Erythroblast (primary cell): ENCODE measurements around the gene CRIP1.

Experiments
- DNase-seq, 2 experiments: peaks; one replicate each; lab custom pipeline; 2025; lab: John Stamatoyannopoulos, UW
- GATA1 ChIP-seq: IDR thresholded peaks from 2 replicates; pipeline ENCODE4 v1.6.1; 2011; ENCODE audit warnings: low read depth, mild to moderate bottlenecking, control low read depth, low read length, moderate library complexity
- POLR2A ChIP-seq: IDR thresholded peaks from 2 replicates; pipeline ENCODE4 v1.6.1; 2011; ENCODE audit warnings: mild to moderate bottlenecking, low read length

Gene CRIP1, protein sequence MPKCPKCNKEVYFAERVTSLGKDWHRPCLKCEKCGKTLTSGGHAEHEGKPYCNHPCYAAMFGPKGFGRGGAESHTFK

DNA sequence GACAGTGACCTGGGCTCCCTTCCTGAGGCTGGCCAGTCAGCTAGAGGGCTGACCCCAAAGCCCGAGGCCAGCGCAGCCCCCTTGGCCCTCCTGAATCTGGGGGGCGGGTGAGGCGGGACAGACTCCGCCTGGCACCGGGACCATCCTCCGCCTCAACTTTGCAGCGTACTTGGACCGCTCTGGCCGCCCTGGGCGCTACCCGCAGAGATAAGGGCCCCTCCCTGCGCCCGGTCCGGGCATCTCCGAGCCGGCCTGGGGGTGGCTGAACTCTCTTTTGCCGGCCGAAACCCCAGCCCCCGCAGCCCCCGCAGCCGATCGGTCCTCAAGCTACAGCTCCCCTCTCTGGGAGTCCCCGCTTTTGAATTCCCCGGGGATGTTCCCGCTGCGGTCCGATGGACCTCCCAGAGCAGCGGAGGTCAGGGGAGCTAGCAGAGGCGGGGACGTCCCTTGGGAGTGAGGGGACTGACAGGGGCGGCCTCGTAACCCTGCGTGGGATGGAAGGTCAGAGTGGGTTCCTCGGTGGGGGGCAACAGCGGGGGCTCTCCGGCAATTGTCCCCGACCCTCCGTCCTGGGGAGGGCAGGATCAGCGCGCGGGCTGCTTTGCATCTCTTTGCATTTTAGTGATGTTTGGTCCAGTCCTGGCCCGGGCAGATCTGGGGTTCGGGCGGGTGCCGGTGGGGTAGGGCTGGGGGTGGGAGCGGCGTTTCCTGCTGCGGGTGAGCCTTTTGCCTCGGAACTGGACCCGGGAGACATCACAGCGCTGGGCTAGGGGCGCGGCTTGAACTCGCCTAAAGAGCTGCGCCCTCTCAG is at the start of gene CRIP1:
TSS of gene CRIP1 (plus strand) at position 724 of the 811 bp plus-strand sequence. CDS start 374 bp downstream, outside the sequence.
- TF ChIP-seq POLR2A (no peak), GATA1 (no peak)
- DNase-seq = peak in 1 of 2 experiments; percentile 59

DNA sequence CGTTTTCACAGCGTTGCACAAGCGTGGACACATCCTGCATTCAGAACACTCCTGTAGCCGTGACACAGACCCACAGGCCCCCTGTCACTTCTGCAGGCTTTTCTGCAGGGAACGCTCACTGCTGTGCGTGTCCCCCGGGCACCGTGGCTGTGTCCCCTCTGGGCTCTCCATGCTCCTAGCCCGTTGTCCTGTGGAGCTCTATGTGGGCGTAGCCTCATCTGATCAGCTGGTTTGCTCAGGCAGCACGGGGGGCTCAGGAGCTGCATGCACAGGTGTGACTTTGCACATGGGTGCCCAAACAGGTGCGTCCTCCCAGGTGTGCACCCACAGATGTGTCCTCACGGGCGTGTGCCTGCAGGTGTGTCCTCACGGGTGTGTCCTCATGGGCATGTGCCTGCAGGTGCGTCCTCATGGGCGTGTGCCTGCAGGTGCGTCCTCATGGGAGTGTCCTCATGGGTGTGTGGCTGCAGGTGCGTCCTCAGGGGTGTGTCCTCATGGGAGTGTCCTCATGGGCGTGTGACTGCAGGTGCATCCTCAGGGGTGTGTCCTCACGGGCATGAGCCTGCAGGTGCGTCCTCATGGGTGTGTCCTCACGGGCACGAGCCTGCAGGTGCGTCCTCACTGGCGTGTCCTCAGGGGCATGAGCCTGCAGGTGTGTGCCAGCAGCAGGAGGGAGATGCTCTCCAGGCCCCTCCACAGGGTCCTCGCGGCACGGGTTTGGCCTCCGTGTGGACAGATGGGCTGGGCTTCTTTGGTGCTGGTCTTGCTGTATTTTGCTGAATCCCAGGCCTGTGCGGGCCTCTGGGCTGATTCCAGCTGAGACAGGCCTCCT is 49.6 kb upstream of the CRIP1 start:
- no peak for TF ChIP-seq POLR2A
- TF ChIP-seq GATA1 = no peak
- DNase-seq = no peak

DNA sequence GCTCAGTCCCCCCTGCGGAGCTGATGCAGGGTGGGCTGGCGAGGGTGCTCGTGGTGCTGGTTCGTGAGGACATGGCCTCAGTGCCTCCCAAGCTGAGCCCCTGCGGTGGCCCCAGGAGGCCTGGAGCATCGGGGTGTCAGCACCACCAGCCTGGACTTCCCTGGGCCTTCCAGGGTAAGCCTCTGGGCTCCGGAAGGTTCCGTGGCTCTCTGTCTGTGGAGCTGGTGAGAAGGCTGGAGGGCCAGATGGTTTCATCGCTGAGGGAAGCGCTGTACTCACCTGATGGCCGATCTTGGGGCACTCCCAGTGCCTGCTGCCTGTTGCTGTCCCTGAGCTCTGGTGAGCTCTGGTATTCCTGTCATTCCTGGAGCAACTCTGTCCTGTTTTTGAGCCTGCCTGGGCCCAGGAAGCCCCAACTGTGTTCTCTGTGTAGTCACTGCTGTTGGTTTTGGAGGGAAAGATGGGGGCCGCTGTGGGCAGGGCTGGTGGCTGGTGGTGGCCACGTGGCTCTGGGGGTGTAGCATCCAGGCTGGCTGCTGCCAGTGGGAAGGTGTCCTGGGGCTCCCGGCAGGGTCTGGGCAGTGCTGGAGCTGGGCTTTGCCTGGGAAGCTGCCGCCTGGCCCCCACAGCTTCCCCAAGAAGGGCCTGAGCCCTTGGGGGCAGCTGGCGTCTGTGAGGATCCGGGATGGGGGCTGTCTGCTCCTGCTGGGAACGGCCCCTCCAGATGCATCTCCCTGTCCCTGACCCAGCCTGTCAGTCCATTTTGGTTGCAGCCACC is 48.8 kb upstream of the CRIP1 start:
- TF ChIP-seq GATA1 (no peak), POLR2A (no peak)
- DNase-seq = no peak

DNA sequence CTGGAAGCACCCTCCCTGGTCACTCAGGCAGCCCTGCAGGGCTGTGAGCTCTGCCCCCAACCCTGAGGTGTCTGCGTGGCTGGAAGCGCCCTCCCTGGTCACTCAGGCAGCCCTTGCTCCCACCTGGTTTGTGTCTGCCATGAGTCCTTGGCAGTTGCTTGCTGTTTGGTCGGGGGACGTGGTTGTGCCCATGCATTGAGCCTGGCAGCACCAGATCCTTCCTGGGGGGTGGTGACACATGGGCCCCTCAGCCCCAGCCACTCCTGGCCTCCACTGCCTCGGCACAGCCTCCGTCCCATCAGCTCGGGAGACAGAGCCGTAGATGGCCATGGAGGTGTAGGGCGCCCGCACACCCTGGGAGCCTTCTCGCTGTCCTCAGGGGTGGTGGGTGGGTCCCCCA is 47.5 kb upstream of the CRIP1 start:
- TF ChIP-seq POLR2A (no peak), GATA1 (no peak)
- DNase-seq = no peak

DNA sequence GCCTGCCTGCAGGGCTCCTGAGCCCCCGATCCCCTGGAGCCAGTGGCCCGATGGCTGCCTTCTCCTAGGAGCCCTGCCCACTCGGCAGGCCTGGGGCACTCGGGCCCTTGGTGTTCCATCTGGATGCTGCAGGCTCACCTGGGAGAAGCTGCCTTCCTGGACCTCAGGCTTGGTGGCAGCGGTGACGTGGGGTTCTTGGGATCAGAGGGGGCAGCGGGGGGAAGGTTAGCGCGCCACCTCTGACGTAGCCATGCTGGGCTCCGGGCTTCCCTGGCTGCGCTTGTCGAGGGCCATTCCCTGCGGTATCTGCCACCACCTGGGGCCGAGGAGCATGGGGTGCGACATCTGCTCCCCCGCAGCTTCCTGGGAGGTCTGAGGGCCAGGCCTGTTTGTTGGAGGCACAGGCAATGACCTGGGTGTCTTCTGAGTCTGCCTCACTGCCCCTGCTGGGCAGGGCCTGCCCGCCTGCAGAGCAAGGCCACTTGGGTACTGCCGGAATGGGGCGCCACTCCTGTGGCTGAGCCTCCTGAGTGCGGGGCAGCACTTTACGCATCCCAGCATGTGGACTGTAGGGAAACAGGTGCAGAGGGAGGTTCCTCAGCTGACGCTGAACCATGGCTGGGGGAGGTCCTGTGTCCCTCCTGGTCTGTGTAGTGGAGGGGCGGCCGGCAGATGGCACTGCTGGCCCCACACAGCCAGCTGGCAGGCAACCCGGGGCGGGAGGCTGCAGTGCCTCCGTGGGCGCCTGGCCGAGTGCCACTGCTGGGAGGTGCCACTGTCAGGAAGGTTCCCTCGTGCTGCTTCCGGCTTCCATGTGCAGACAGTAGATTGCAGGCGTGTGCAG is 46.8 kb upstream of the CRIP1 start:
- TF ChIP-seq POLR2A (no peak), GATA1 (no peak)
- no peak for DNase-seq

DNA sequence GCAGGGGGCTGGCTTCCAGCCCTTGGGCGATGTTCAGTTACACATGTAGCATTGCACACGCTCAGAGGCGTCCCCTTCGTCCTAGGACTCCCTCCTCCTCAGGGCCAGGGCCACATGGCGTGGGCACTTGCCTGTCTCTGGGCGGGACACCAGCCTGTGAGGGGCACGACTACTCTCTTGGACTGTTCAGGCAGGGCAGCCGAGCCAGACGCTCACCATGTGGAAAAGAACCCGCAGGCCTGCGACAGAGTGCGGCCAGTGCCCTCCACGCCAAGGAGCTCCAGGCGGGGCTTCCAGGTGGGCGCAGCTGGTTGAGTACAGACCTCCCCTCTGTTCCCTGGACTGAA is 46.2 kb upstream of the CRIP1 start:
- no peak for TF ChIP-seq GATA1
- no peak for TF ChIP-seq POLR2A
- no peak for DNase-seq

DNA sequence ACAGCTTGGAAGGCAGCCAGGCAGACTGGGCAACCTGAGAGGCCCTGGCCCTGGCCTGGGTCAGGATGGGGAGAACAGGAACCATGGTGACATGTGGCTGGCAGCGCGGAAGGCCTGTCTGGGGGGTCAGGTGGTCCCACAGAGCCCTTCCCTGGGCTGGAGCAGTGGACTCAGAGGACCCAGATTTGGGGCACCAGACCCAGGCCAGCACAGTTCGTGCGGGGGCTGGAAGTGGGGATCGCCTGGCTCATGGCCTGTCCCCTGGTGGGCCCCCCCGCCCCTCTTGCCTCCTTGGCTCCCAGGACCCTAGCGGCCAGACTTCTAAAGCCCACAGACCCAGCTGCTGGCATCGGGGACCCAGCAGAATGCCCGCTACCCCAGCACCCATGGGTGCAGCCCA is 45.7 kb upstream of the CRIP1 start:
- no peak for TF ChIP-seq POLR2A
- no peak for TF ChIP-seq GATA1
- DNase-seq = no peak

DNA sequence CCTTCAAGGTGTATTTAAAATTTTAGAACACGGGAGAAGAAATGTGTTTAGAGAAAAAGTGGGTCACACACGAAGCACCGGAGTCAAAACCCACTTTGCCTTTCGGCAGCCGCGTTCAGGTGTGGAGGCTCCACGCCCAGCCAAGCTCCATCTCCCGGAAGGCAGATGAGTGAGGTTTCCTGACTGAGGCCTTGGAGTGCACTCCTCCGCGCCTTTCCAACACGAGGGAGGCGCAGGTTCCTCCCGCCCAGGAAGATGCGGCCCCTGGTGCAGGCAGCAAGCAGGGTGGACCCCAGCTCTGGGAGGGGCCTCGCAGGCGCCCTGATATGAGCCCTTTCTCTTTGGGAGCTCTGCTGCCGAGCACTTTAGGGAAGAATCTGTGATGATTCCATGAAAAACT is 44.6 kb upstream of the CRIP1 start:
- no peak for DNase-seq
- TF ChIP-seq POLR2A (no peak), GATA1 (no peak)

DNA sequence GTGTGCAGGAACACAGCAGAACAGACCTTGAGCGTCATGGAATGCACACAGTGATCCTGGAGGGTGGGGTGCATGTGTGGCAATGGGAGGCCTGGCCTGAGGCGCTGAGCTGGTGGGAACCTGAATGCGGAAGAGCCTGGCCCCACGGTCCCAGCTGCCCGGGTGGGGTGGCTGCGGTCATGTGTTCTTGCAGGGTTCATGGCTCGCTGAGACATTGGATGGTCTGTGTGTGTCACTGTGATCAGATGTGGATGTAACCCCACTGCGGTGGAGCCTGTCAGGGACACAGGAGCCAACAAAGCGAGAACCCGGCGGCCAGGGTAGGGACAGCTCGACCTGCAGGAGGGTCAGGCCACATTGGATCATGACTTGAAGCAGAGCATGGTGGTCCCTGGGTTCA is 43.9 kb upstream of the CRIP1 start:
- TF ChIP-seq GATA1 = no peak
- no peak for TF ChIP-seq POLR2A
- DNase-seq = no peak

DNA sequence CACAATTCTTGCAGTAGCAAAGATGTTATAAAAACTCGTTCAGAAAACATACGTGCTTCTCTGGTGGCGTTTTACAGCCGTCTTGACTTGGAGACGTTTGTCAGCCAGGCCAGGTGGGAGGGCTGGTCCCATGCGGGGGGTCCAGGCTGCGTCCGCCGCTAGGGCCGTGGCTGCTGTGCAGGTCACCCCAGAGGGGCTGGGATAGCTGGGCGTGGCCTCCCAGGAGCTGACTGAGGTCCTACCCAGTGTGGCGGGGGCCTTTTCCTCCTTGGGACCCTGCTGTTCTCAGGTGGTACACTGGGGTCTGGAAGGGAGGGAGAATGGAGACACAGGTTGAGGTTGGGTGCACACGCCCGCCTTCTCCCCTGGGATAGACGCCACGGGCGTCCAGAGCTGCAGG is 41.8 kb upstream of the CRIP1 start:
- no peak for DNase-seq
- TF ChIP-seq POLR2A (no peak), GATA1 (no peak)

DNA sequence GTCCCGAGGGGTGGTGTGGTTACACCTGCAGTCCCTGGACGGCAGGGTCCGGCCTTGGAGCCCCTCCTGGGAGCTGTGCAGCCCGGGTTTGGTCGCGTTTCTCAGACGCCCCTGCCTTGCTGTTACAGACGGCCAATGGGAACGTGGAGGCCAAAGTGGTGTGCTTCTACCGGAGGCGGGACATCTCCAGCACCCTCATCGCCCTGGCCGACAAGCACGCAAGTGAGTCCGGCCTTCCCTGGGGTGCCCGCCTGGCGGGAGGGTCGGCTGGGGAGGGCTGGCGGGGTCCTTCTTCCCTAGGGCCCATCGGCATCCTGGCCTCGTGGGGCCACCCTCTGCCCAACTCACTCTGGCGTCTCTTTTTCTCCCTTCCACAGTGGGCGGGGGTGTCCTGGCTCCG is 41.4 kb upstream of the CRIP1 start:
- TF ChIP-seq POLR2A = no peak
- no peak for TF ChIP-seq GATA1
- DNase-seq = no peak

DNA sequence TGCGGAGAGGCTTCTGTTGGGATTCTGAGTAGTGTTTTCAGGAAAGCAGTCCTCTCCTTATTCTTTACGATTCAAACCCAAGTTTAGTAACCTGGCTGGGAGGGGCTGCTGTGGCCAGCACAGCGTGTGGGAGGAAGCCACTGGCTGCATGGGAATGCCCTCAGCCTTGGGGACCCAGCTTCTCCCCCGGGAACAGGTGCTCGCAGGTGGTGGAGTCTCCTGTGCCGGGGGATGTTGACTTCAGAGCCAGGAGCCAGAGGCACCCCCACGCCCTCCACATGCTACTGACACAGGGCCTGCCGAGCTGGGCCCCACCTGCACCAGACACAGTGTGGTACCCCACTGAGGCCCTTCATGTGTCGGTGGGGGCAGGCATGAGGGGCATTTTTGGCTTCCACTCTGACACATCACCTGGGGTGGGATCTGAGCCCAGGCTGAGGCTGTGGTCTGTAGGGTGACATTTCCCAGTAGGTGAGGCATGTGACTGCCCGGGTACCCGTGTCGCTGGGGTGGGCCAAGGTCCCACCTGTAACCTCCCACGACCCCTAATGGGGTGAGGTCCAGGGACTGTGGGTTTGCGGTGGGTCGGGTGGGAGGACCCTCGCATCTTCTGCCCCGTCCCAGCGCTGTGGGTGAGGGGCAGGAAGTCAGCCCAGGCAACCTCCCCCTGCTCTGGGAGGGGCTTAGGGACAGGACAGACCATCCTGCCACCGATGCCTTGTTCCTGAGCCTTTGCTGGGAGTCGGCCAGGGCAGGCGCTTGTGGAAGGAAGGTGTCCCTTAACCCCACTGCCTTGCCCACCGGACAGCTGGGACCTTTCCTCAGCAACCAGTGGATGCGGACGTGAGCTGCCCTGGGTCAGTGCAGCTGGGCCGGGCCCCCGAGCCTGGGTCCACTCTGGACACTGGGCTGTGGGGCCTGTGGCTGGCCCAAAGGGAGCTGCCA is 40.5 kb upstream of the CRIP1 start:
- no peak for DNase-seq

More for the DNA sequence above, 40.5 kb upstream of the CRIP1 start:
- TF ChIP-seq POLR2A = no peak
- TF ChIP-seq GATA1 = no peak
